Kidney epithelial cell (primary cell): Measurements from ENCODE around the gene GLIS1. TPM values are rescaled to one million over a fixed set of nuclear protein-coding genes. Genes with fewer than 3 reads are reported as not detected.
"Not testable (repeated sequence)": the region's sequence is repeated elsewhere in the genome, so short reads cannot be mapped to it uniquely, and the experiment has no call there.

Source experiments
- DNase-seq: peaks from one replicate; pipeline ENCODE4 v3.0.0-alpha.2; 2010; ENCODE audit warnings: low read depth
- H3K27me3 ChIP-seq: 2 replicates; pipeline ENCODE4 v1.6.0; 2011; ENCODE audit warnings: low read length; ENCODE audit not compliant: control insufficient read depth, insufficient read depth
- H3K36me3 ChIP-seq: 2 replicates; pipeline ENCODE4 v1.5.1; 2011; ENCODE audit warnings: low read length; ENCODE audit not compliant: control insufficient read depth, insufficient read depth
- H3K4me3 ChIP-seq: 2 replicates; pipeline ENCODE4 v1.5.1; 2011; ENCODE audit warnings: low read depth, mild to moderate bottlenecking, control low read depth, low read length
- CTCF ChIP-seq: IDR thresholded peaks from 2 replicates; pipeline ENCODE4 v1.5.1; 2011; ENCODE audit warnings: mild to moderate bottlenecking, moderate library complexity, low read length, control low read depth, inconsistent platforms; ENCODE audit not compliant: insufficient read depth, poor library complexity, severe bottlenecking
- total RNA-seq: library from RNA; depleted of rRNA; stranded (reverse); fragments of >200 nt; gene quantifications from 2 replicates; pipeline ENCODE4 v1.2.3, GENCODE V29; 2015

Gene GLIS1
- total RNA-seq, 1 donor from 2014 or later, result 0.63 TPM

GRCh38 chr1:53763461-53763860, 24.5 kb upstream of the GLIS1 start:
- Histone ChIP-seq H3K36me3 (no peaks in the 10 kb centered on the region), H3K4me3 (no peak overlapping the region), H3K27me3 (no peaks in the 10 kb centered on the region)
- TF ChIP-seq CTCF, result no peak
- DNase-seq, result no peak

GRCh38 chr1:53760497-53760896, 21.5 kb upstream of the GLIS1 start:
- DNase-seq, H3K36me3 ChIP-seq, H3K27me3 ChIP-seq, H3K4me3 ChIP-seq: not testable (repeated sequence)

- H3K36me3 ChIP-seq, result no peaks in the 10 kb centered on the region
- H3K27me3 ChIP-seq, result no peaks in the 10 kb centered on the region
- H3K4me3 ChIP-seq, result no peak overlapping the region
- no peak for TF ChIP-seq CTCF
- no peak for DNase-seq
These were observed 16.9 kb upstream of the GLIS1 start for GRCh38 chr1:53755874-53756273.

GRCh38 chr1:53754484-53755312, 15.7 kb upstream of the GLIS1 start:
- no peak for DNase-seq
- Histone ChIP-seq H3K4me3 (no peak overlapping the region), H3K27me3 (no peaks in the 10 kb centered on the region), H3K36me3 (no peaks in the 10 kb centered on the region)
- TF ChIP-seq CTCF, result peak; percentile 67

GRCh38 chr1:53752281-53752680, 13.3 kb upstream of the GLIS1 start:
- Histone ChIP-seq H3K27me3 (no peaks in the 10 kb centered on the region), H3K4me3 (no peak overlapping the region), H3K36me3 (no peaks in the 10 kb centered on the region)
- no peak for DNase-seq
- no peak for TF ChIP-seq CTCF

GRCh38 chr1:53747841-53748240, 8.9 kb upstream of the GLIS1 start:
- no peak for TF ChIP-seq CTCF
- Histone ChIP-seq H3K27me3 (no peaks in the 10 kb centered on the region), H3K36me3 (no peaks in the 10 kb centered on the region), H3K4me3 (no peak overlapping the region)
- DNase-seq, result no peak
